Immature natural killer cell (primary cell): ENCODE results near the gene JAGN1. TPM values are rescaled to one million over a fixed set of nuclear protein-coding genes. Genes with fewer than 3 reads are reported as not detected.
"Not testable (repeated sequence)": the region's sequence is repeated elsewhere in the genome, so short reads cannot be mapped to it uniquely, and the experiment has no call there.

ENCODE experiments used
- DNase-seq, 3 donors: peaks; one replicate each; pipeline ENCODE4 v3.0.0; 2022; ENCODE audit warnings: mixed read lengths in 1 of 3
- H3K27ac Mint-ChIP-seq, 6 donors: one replicate each; pipeline ENCODE4 v1.8.0; 2020; ENCODE audit warnings: mixed read lengths in 6 of 6, mild to moderate bottlenecking in 5 of 6, inconsistent platforms in 4 of 6, moderate library complexity in 3 of 6
- H3K27me3 Mint-ChIP-seq, 3 donors: one replicate each; pipeline ENCODE4 v1.8.0; 2020 to 2021; ENCODE audit warnings: low read depth in 3 of 3, mild to moderate bottlenecking in 3 of 3, mixed read lengths in 3 of 3, moderate library complexity in 3 of 3, inconsistent platforms in 1 of 3
- H3K36me3 Mint-ChIP-seq, 3 donors: one replicate each; pipeline ENCODE4 v1.8.0; 2020; ENCODE audit warnings: mixed read lengths in 3 of 3, inconsistent platforms in 2 of 3, mild to moderate bottlenecking in 2 of 3
- H3K4me1 Mint-ChIP-seq, 2 donors: one replicate each; pipeline ENCODE4 v1.8.0; 2020; ENCODE audit warnings: inconsistent platforms in 2 of 2, mild to moderate bottlenecking in 2 of 2, mixed read lengths in 2 of 2, moderate library complexity in 1 of 2
- H3K4me3 Mint-ChIP-seq, 5 donors: one replicate each; pipeline ENCODE4 v1.8.0; 2020; ENCODE audit warnings: mild to moderate bottlenecking in 5 of 5, mixed read lengths in 5 of 5, inconsistent platforms in 3 of 5, moderate library complexity in 3 of 5
- H3K9me3 Mint-ChIP-seq, 6 donors: one replicate each; pipeline ENCODE4 v1.8.0; 2020; ENCODE audit warnings: mild to moderate bottlenecking in 6 of 6, mixed read lengths in 6 of 6, inconsistent platforms in 4 of 6, moderate library complexity in 3 of 6
- polyA plus RNA-seq, 3 donors: library from polyadenylated mRNA; unstranded; fragments of 300-500 nt; fragmentation: Illumina TruSeq; gene quantifications; one replicate each; pipeline ENCODE4 v1.2.3, GENCODE V29; 2021

The JAGN1 gene
- polyA plus RNA-seq, 3 donors from 2014 or later: 36.1 to 50.3 (median 37.9) TPM

GRCh38 chr3:9928158-9928557, 37.7 kb downstream of the JAGN1 start:
- Mint-ChIP-seq H3K9me3 (no peaks in the 10 kb centered on the region), H3K4me1 (peaks cover 15 to 23% of the 10 kb centered on the region in 2 donors), H3K27me3 (peaks cover under 1 to 8% (median 6%) of the 10 kb centered on the region in 3 donors), H3K27ac (no peak overlapping the region), H3K36me3 (no peaks in the 10 kb centered on the region), H3K4me3 (no peak overlapping the region)
- DNase-seq: no peak

DNA sequence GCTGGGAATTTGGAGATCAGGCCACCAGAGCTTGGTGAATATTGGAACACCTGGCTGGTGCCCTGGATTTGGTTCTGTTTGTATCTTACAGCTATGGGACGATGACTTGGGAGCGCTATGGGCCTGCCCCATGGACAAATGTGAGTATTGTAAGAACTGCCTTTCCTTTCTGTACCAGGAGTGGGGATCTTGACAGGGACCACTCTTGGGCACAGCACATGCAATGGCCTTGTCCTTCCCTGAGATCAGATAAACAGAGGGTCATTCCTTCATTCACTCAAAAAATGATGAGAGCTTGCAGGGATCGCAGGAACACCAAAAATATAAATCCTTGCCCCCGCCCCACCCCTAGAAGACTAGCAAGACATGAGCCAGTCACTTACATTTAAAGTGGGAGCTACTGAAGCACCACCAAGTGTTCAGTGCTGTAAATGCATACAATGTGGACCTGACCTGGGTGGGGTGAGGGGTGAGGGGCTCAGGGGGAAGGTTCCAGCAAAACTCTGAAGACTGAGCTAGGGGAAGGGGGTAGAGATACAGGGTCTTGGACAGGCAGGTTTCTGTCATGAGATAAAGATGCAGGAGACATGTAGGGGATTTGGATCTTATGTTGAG, 40.5 kb downstream of the JAGN1 start:
- Mint-ChIP-seq H3K9me3 (no peaks in the 10 kb centered on the region), H3K4me1 (peaks cover 39 to 46% of the 10 kb centered on the region in 2 donors), H3K27me3 (peaks cover 5 to 20% (median 11%) of the 10 kb centered on the region in 3 donors), H3K27ac (peak overlapping the region; percentile 39 to 88 (median 74)), H3K4me3 (peak overlapping the region in 4 of 5 donors; percentile 11 to 62 (median 40)), H3K36me3 (peaks cover 0 to 4% (median 0%) of the 10 kb centered on the region in 3 donors)
- no peak for DNase-seq

DNA sequence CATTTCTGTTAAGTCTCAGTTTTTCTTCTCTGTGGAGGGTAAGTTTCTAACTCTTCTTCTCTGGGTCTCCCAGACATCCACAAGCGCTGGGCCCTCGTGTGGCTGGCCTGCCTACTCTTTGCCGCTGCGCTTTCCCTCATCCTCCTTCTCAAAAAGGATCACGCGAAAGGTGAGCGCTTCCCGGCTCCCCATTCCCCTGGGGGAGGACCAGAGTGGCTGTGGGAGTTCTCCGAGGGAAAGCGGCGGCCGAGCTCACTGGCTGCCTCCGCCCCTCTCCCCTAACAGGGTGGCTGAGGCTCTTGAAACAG, 42.1 kb downstream of the JAGN1 start:
- Mint-ChIP-seq H3K27me3 (peaks cover 5 to 20% (median 11%) of the 10 kb centered on the region in 3 donors), H3K27ac (peak overlapping the region; percentile 98 to 100 (median 99)), H3K4me3 (peak overlapping the region; percentile 94 to 98 (median 96)), H3K4me1 (peaks cover 43 to 59% of the 10 kb centered on the region in 2 donors), H3K36me3 (peaks cover 4 to 8% (median 4%) of the 10 kb centered on the region in 3 donors), H3K9me3 (no peaks in the 10 kb centered on the region)
- DNase-seq: no peak

- Mint-ChIP-seq H3K9me3 (no peaks in the 10 kb centered on the region), H3K4me3 (peak overlapping the region; percentile 94 to 98 (median 96)), H3K4me1 (peaks cover 43 to 59% of the 10 kb centered on the region in 2 donors), H3K36me3 (peaks cover 4 to 8% (median 4%) of the 10 kb centered on the region in 3 donors), H3K27me3 (peaks cover 5 to 20% (median 11%) of the 10 kb centered on the region in 3 donors), H3K27ac (peak overlapping the region; percentile 98 to 100 (median 99))
- DNase-seq: peak; percentile 83 to 88 (median 86)
Measured at GRCh38 chr3:9932843-9933560, 42.6 kb downstream of the JAGN1 start.

DNA sequence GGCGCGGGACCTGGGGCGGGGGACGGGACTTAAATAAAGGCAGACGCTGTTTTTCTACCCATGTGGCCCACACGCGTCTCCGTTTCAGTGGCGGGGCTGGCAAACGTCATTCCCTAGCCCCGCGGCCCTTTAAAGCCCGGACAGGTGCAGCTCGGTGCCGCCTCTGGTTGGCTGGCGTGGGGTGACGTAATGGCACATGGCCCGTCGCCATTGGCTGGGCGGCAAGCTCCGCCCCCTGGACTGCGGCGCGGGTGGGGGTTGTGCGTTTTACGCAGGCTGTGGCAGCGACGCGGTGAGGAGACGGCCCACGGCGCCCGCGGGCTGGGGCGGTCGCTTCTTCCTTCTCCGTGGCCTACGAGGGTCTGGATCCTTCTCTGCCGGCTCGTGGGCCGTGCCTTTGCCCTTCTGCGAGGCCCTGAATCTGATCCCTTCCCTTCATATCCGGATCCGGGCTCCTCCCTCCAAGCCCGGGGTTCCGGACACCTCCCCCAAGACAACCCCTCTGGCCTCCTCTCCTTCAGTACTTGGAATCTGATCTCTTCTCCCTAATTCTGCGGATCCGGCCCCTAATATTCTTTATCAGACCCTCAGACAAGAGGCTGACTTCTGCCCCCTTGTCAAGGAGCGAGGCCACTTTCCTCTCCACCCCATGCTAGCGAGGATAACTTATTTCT, 43.3 kb downstream of the JAGN1 start, which contains the start of gene CRELD1:
Gene CRELD1 (plus strand): TSS at position 274 of the 674 bp plus-strand sequence. CDS start 605 bp downstream, outside the sequence.
- Mint-ChIP-seq H3K27me3 (peaks cover 5 to 20% (median 11%) of the 10 kb centered on the region in 3 donors), H3K27ac (peak within 1 kb of the TSS; percentile 98 to 100 (median 99)), H3K36me3 (peaks cover 4 to 8% (median 4%) of the 10 kb centered on the region in 3 donors), H3K4me1 (peaks cover 43 to 59% of the 10 kb centered on the region in 2 donors), H3K9me3 (no peaks in the 10 kb centered on the region), H3K4me3 (peak within 1 kb of the TSS; percentile 94 to 98 (median 96))
- DNase-seq: peak; percentile 98

- Mint-ChIP-seq H3K4me3 (peak overlapping the region; percentile 94 to 98 (median 96)), H3K4me1 (peaks cover 43 to 59% of the 10 kb centered on the region in 2 donors), H3K36me3 (peaks cover 4 to 8% (median 4%) of the 10 kb centered on the region in 3 donors), H3K27me3 (peaks cover 5 to 20% (median 11%) of the 10 kb centered on the region in 3 donors), H3K27ac (peak overlapping the region; percentile 98 to 100 (median 99)), H3K9me3 (no peaks in the 10 kb centered on the region)
- no peak for DNase-seq
Measured at GRCh38 chr3:9934235-9934621, 43.8 kb downstream of the JAGN1 start.

- H3K27ac Mint-ChIP-seq: peak overlapping the region; percentile 98 to 100 (median 99)
- H3K9me3 Mint-ChIP-seq: no peaks in the 10 kb centered on the region
- peaks cover 5 to 18% (median 11%) of the 10 kb centered on the region in 3 donors for H3K27me3 Mint-ChIP-seq
- H3K4me3 Mint-ChIP-seq: peak overlapping the region; percentile 94 to 98 (median 96)
- H3K4me1 Mint-ChIP-seq: peaks cover 43 to 59% of the 10 kb centered on the region in 2 donors
- H3K36me3 Mint-ChIP-seq: peaks cover 4 to 8% (median 4%) of the 10 kb centered on the region in 3 donors
- DNase-seq: no peak
Measured at GRCh38 chr3:9934993-9935392, 44.6 kb downstream of the JAGN1 start.

- Mint-ChIP-seq H3K9me3 (no peaks in the 10 kb centered on the region), H3K27ac (peak overlapping the region in 3 of 6 donors; percentile 48 to 99 (median 69)), H3K27me3 (peaks cover 5 to 18% (median 11%) of the 10 kb centered on the region in 3 donors), H3K36me3 (peaks cover 4 to 8% (median 4%) of the 10 kb centered on the region in 3 donors), H3K4me3 (peak overlapping the region in 2 of 5 donors; percentile 28 to 46), H3K4me1 (peaks cover 40 to 51% of the 10 kb centered on the region in 2 donors)
- DNase-seq: no peak
Measured at GRCh38 chr3:9935966-9936510, 45.6 kb downstream of the JAGN1 start.

DNA sequence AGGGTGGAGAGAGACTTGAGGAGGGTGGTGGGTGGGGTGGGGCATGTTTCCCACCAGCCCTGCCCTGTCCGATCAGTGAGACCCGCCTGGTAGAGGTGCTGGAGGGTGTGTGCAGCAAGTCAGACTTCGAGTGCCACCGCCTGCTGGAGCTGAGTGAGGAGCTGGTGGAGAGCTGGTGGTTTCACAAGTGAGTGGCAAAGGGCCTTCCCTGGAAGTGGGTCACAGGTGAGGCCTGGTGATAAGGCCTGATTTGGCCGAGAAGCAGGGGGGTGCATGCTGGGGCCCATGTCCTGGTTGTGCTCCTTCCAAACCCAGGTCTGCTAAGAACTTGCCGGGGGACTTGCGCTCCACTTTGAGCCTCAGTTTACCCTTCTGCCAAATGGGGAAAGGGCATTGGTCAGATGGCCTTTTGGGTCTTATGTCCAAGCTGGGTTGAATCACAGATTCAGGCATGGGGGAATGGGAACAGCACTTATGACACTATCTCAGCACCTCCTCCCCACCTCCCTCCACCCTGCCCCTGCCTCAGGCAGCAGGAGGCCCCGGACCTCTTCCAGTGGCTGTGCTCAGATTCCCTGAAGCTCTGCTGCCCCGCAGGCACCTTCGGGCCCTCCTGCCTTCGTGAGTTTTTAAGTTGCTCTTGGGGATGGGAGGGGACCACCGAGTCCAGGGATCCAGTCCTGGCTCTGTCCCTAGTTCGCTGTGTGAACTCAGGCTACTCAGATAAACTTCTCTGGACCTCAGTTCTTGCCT, 47.3 kb downstream of the JAGN1 start:
- Mint-ChIP-seq H3K36me3 (peaks cover 4 to 8% (median 4%) of the 10 kb centered on the region in 3 donors), H3K9me3 (no peaks in the 10 kb centered on the region), H3K4me3 (no peak overlapping the region), H3K27me3 (peaks cover 5 to 17% (median 11%) of the 10 kb centered on the region in 3 donors), H3K4me1 (peaks cover 30 to 36% of the 10 kb centered on the region in 2 donors), H3K27ac (no peak overlapping the region)
- no peak for DNase-seq

- H3K4me1 Mint-ChIP-seq: peaks cover 22 to 32% of the 10 kb centered on the region in 2 donors
- H3K27ac Mint-ChIP-seq: no peak overlapping the region
- H3K27me3 Mint-ChIP-seq: peaks cover 0 to 4% (median 2%) of the 10 kb centered on the region in 3 donors
- peaks cover 4 to 9% (median 8%) of the 10 kb centered on the region in 3 donors for H3K36me3 Mint-ChIP-seq
- H3K4me3 Mint-ChIP-seq: no peak overlapping the region
- H3K9me3 Mint-ChIP-seq: no peaks in the 10 kb centered on the region
- DNase-seq: no peak
Measured at GRCh38 chr3:9938966-9939365, 48.6 kb downstream of the JAGN1 start.

DNA sequence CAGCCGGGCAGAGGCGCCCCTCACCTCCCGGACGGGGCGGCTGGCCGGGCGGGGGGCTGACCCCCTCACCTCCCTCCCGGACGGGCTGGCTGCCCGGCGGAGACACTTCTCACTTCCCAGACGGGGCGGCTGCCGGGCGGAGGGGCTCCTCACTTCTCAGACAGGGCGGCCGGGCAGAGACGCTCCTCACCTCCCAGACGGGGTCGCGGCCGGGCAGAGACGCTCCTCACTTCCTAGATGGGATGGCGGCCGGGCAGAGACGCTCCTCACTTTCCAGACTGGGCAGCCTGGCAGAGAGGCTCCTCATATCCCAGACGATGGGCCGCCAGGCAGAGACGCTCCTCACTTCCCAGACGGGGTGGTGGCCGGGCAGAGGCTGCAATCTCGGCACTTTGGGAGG, 49.5 kb downstream of the JAGN1 start:
- not testable (repeated sequence) for H3K36me3 Mint-ChIP-seq, DNase-seq, H3K9me3 Mint-ChIP-seq, H3K27ac Mint-ChIP-seq, H3K4me3 Mint-ChIP-seq, H3K27me3 Mint-ChIP-seq
- peaks cover 13 to 22% of the 10 kb centered on the region in 2 donors for H3K4me1 Mint-ChIP-seq

DNA sequence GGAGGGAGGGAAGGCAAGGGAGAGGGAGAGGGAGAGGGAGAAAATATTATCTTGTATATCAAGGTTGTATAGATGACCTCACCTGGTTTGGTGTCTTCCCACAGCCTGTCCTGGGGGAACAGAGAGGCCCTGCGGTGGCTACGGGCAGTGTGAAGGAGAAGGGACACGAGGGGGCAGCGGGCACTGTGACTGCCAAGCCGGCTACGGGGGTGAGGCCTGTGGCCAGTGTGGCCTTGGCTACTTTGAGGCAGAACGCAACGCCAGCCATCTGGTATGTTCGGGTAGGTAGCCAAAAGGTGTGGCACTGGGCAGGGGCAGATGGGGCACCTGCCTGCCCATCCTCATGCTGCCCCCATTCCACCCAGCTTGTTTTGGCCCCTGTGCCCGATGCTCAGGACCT, 50.3 kb downstream of the JAGN1 start:
- no peaks in the 10 kb centered on the region for H3K27me3 Mint-ChIP-seq
- H3K36me3 Mint-ChIP-seq: peaks cover 4 to 9% (median 4%) of the 10 kb centered on the region in 3 donors
- no peaks in the 10 kb centered on the region for H3K9me3 Mint-ChIP-seq
- H3K27ac Mint-ChIP-seq: no peak overlapping the region
- peaks cover 6 to 14% of the 10 kb centered on the region in 2 donors for H3K4me1 Mint-ChIP-seq
- DNase-seq: no peak
- H3K4me3 Mint-ChIP-seq: no peak overlapping the region

DNA sequence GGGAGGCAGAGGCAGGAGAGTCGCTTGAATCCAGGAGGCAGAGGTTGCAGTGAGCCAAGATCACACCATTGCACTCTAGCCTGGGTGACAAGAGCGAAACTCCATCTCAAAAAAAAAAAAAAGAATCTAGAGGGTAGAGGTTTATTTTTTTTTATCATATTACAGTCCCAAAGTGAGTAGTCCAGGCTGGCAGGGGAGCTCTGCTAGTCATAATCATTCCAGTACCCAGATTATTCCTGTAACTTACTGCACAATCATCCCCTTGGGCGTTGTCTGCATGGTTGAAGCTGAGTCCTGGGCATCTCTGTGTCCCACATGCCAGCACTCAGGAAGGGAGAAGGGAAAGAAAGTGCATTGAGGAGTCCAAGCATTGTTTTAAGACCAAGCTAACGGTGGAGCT, 51.8 kb downstream of the JAGN1 start:
- H3K27me3 Mint-ChIP-seq: no peaks in the 10 kb centered on the region
- no peaks in the 10 kb centered on the region for H3K9me3 Mint-ChIP-seq
- DNase-seq: no peak
- peaks cover 0 to 5% (median 1%) of the 10 kb centered on the region in 3 donors for H3K36me3 Mint-ChIP-seq
- no peak overlapping the region for H3K4me3 Mint-ChIP-seq
- peaks cover 1 to 6% of the 10 kb centered on the region in 2 donors for H3K4me1 Mint-ChIP-seq
- H3K27ac Mint-ChIP-seq: peak overlapping the region in 2 of 6 donors; percentile 26 to 75
